IMR-90 (cell line): ENCODE data around the gene KIF16B. TPM values are rescaled to one million over a fixed set of nuclear protein-coding genes. Genes with fewer than 3 reads are reported as not detected.

Source experiments
- ATAC-seq: fragments of 200-7000 bp; cut with Tn5 transposase; 2 replicates; pipeline ENCODE4 v1.9.1; 2020; ENCODE audit warnings: low read depth, mild to moderate bottlenecking, moderate library complexity
- BruUV-seq: library from RNA; stranded (reverse); fragments of 400-500 nt; replicated peaks from 2 replicates; lab custom pipeline; 2021; lab: Mats Ljungman, UMichigan
- CTCF ChIA-PET: fragments of 300-600 bp; formaldehyde crosslinking; extraction: SDS; loops from one replicate; lab custom pipeline; 2021; ENCODE audit warnings: antibody characterized with exemption; lab: Yijun Ruan, JAX
- POLR2A ChIA-PET: fragments of 300-600 bp; sonication (Branson Sonifier 250); formaldehyde crosslinking; loops from one replicate; lab custom pipeline; 2022; ENCODE audit warnings: antibody characterized with exemption; ENCODE audit not compliant: unreplicated experiment; lab: Charles Lee
- DNase-seq: peaks from one replicate; pipeline ENCODE4 v3.0.0; 2013
- H2AFZ ChIP-seq: replicated peaks from 2 replicates; pipeline ENCODE3; 2013; ENCODE audit warnings: low read length, mild to moderate bottlenecking; ENCODE audit not compliant: poor library complexity
- H2AK5ac ChIP-seq: 2 replicates; pipeline ENCODE4 v1.6.1; 2013; ENCODE audit warnings: low read depth, low read length, inconsistent platforms
- H2AK9ac ChIP-seq: replicated peaks from 2 replicates; pipeline ENCODE3; 2013; ENCODE audit warnings: mild to moderate bottlenecking, low read depth, low read length, moderate library complexity; ENCODE audit not compliant: poor library complexity
- H2BK120ac ChIP-seq: 2 replicates; pipeline ENCODE4 v1.6.1; 2013; ENCODE audit warnings: low read depth, low read length, inconsistent platforms
- H2BK15ac ChIP-seq: 3 replicates; pipeline ENCODE4 v1.6.1; 2013; ENCODE audit warnings: low read depth, low read length, inconsistent platforms
- H2BK20ac ChIP-seq: 2 replicates; pipeline ENCODE4 v1.6.1; 2013; ENCODE audit warnings: low read depth, mild to moderate bottlenecking, inconsistent platforms, low read length, moderate library complexity
- H2BK5ac ChIP-seq: 2 replicates; pipeline ENCODE4 v1.6.1; 2013; ENCODE audit warnings: mild to moderate bottlenecking, low read depth, low read length, inconsistent platforms; ENCODE audit not compliant: poor library complexity, severe bottlenecking
- H3K14ac ChIP-seq: replicated peaks from 2 replicates; pipeline ENCODE4 v1.6.1; 2013; ENCODE audit warnings: low read depth, low read length, inconsistent platforms
- H3K18ac ChIP-seq: 2 replicates; pipeline ENCODE4 v1.6.1; 2013; ENCODE audit warnings: low read depth, low read length, control low read depth
- H3K23ac ChIP-seq: 2 replicates; pipeline ENCODE4 v1.6.1; 2013; ENCODE audit warnings: low read depth, low read length, inconsistent platforms
- H3K27ac ChIP-seq: 2 replicates; pipeline ENCODE4 v1.5.1; 2013; ENCODE audit warnings: mild to moderate bottlenecking, control low read depth, low read length; ENCODE audit not compliant: insufficient read depth
- H3K27me3 ChIP-seq: 2 replicates; pipeline ENCODE4 v1.6.1; 2013; ENCODE audit warnings: low read length; ENCODE audit not compliant: control insufficient read depth, insufficient read depth
- H3K36me3 ChIP-seq: 2 replicates; pipeline ENCODE4 v1.6.1; 2013; ENCODE audit warnings: low read length, mixed read lengths; ENCODE audit not compliant: control insufficient read depth, insufficient read depth
- H3K4ac ChIP-seq: 2 replicates; pipeline ENCODE4 v1.6.1; 2013; ENCODE audit warnings: low read depth, low read length, inconsistent platforms
- H3K4me1 ChIP-seq: 2 replicates; pipeline ENCODE4 v1.6.1; 2013; ENCODE audit warnings: low read length, mixed read lengths; ENCODE audit not compliant: control insufficient read depth, insufficient read depth
- H3K4me2 ChIP-seq: 2 replicates; pipeline ENCODE4 v1.6.1; 2013; ENCODE audit warnings: low read depth, mild to moderate bottlenecking, control low read depth, low read length, moderate library complexity
- H3K4me3 ChIP-seq: 2 replicates; pipeline ENCODE4 v1.5.1; 2013; ENCODE audit warnings: low read depth, mild to moderate bottlenecking, control low read depth, low read length, moderate library complexity; ENCODE audit not compliant: insufficient read depth
- H3K56ac ChIP-seq: 2 replicates; pipeline ENCODE4 v1.6.1; 2013; ENCODE audit warnings: low read length, inconsistent platforms; ENCODE audit not compliant: insufficient read depth; ENCODE audit errors: extremely low read depth
- H3K79me1 ChIP-seq, 2 experiments: 2 replicates each; pipeline ENCODE4 v1.6.1; 2013; ENCODE audit warnings: low read length in 2 of 2, inconsistent platforms in 1 of 2, low read depth in 1 of 2
- H3K9ac ChIP-seq: 2 replicates; pipeline ENCODE4 v1.6.1; 2013; ENCODE audit warnings: low read depth, low read length, control low read depth
- H3K9me1 ChIP-seq: 2 replicates; pipeline ENCODE4 v1.6.1; 2013; ENCODE audit warnings: low read length, inconsistent platforms; ENCODE audit not compliant: insufficient read depth
- H3K9me3 ChIP-seq: 2 replicates; pipeline ENCODE4 v1.6.1; 2013; ENCODE audit warnings: low read length; ENCODE audit not compliant: control insufficient read depth, insufficient read depth
- H4K20me1 ChIP-seq: 2 replicates; pipeline ENCODE4 v1.6.1; 2013; ENCODE audit warnings: low read length, inconsistent platforms; ENCODE audit not compliant: insufficient read depth
- H4K5ac ChIP-seq: 2 replicates; pipeline ENCODE4 v1.6.1; 2013; ENCODE audit warnings: mild to moderate bottlenecking, low read depth, low read length, control low read depth
- H4K8ac ChIP-seq, 2 experiments: 2 replicates each; pipeline ENCODE4 v1.6.1; 2013; ENCODE audit warnings: low read depth in 2 of 2, low read length in 2 of 2, control low read depth in 1 of 2, inconsistent platforms in 1 of 2
- H4K91ac ChIP-seq: 2 replicates; pipeline ENCODE4 v1.6.1; 2013; ENCODE audit warnings: low read depth, low read length, inconsistent platforms; ENCODE audit not compliant: insufficient read depth
- BHLHE40 ChIP-seq: fragments of 150-350 bp; IDR thresholded peaks from 2 replicates; pipeline ENCODE4 v1.6.1; 2016; ENCODE audit warnings: mild to moderate bottlenecking, low read depth, low read length
- CEBPB ChIP-seq: IDR thresholded peaks from 2 replicates; pipeline ENCODE4 v1.6.1; 2012; ENCODE audit warnings: low read depth, low read length, improper control_type of control experiment
- ELK1 ChIP-seq: fragments of 150-350 bp; IDR thresholded peaks from 2 replicates; pipeline ENCODE4 v1.6.1; 2016; ENCODE audit warnings: low read depth, mild to moderate bottlenecking, low read length, moderate library complexity, borderline replicate concordance
- FOS ChIP-seq: fragments of 150-350 bp; IDR thresholded peaks from 2 replicates; pipeline ENCODE4 v1.6.1; 2016; ENCODE audit warnings: low read depth, low read length
- MAZ ChIP-seq: IDR thresholded peaks from 2 replicates; pipeline ENCODE4 v1.6.1; 2012; ENCODE audit warnings: low read depth, mild to moderate bottlenecking, low read length, improper control_type of control experiment, moderate library complexity, borderline replicate concordance
- MXI1 ChIP-seq: IDR thresholded peaks from 2 replicates; pipeline ENCODE4 v1.6.1; 2012; ENCODE audit warnings: low read depth, mild to moderate bottlenecking, low read length, moderate library complexity, borderline replicate concordance
- NFE2L2 ChIP-seq: fragments of 150-350 bp; IDR thresholded peaks from 2 replicates; pipeline ENCODE4 v1.6.1; 2016; ENCODE audit warnings: low read depth, mild to moderate bottlenecking, low read length
- POLR2A ChIP-seq: IDR thresholded peaks from 2 replicates; pipeline ENCODE4 v1.6.1; 2012; ENCODE audit warnings: mild to moderate bottlenecking, low read depth, low read length
- RCOR1 ChIP-seq: IDR thresholded peaks from 2 replicates; pipeline ENCODE4 v1.6.1; 2012; ENCODE audit warnings: mild to moderate bottlenecking, low read length, improper control_type of control experiment; ENCODE audit not compliant: insufficient replicate concordance
- RFX5 ChIP-seq: IDR thresholded peaks from 2 replicates; pipeline ENCODE4 v1.8.0; 2012; ENCODE audit warnings: low read depth, mild to moderate bottlenecking, low read length, moderate library complexity
- SMC3 ChIP-seq: fragments of 150-350 bp; IDR thresholded peaks from 2 replicates; pipeline ENCODE4 v1.6.1; 2016; ENCODE audit warnings: low read depth, mild to moderate bottlenecking, antibody characterized with exemption, low read length, moderate library complexity
- WGBS, 2 experiments: methylation state at CpG; one replicate each; pipeline versions ENCODE4 v1.1.5 to v1.1.7; 2013; ENCODE audit warnings: missing lambda C conversion rate in 2 of 2; ENCODE audit not compliant: insufficient read length in 1 of 2; ENCODE audit errors: extremely low coverage in 2 of 2; 5-methylcytosine and 5-hydroxymethylcytosine counted together
- dilution Hi-C: fragments of 300-500 bp; cut with HindIII; formaldehyde crosslinking; loops from one replicate; pipeline ENCODE4 v1.14.3; 2018; ENCODE audit warnings: low sequenced_read_pairs; ENCODE audit not compliant: unreplicated experiment
- in situ Hi-C: fragments of 300-500 bp; cut with MboI; formaldehyde crosslinking; loops from 3 replicates; pipeline ENCODE4 v1.14.3; 2019; ENCODE audit warnings: low sequenced_read_pairs, inconsistent platforms, mixed read lengths
- intact Hi-C: fragments of 100-400 bp; cut with micrococcal nuclease; formaldehyde crosslinking; loops from 2 replicates; pipeline ENCODE4 v1.10.0; 2022
- polyA plus RNA-seq, 3 experiments: library from polyadenylated mRNA; depleted of rRNA; stranded (reverse); fragments of >200 nt; gene quantifications; 2 replicates each; pipeline ENCODE4 v1.2.3, GENCODE V29; 2012; ENCODE audit warnings: low replicate concordance in 1 of 3
- total RNA-seq: library from RNA; depleted of rRNA; stranded (reverse); fragments of >200 nt; gene quantifications from 2 replicates; pipeline ENCODE4 v1.2.3, GENCODE V29; 2012

KIF16B gene
- total and polyA plus RNA-seq, 2 of the 4 experiments (the other 2 are of a cell fraction) = 4.7 to 10.0 TPM

GRCh38 chr20:16411361-16411760, 161.9 kb downstream of the KIF16B start:
- dilution Hi-C loops = no loop called here
- Histone ChIP-seq H3K56ac (no peak overlapping the region), H3K23ac (no peak overlapping the region), H4K5ac (no peak overlapping the region), H3K27me3 (no peaks in the 10 kb centered on the region), H2BK5ac (no peak overlapping the region), H4K8ac (no peak overlapping the region), H2AFZ (no peak overlapping the region), H3K9me1 (no peaks in the 10 kb centered on the region), H3K4me3 (no peak overlapping the region), H3K18ac (no peak overlapping the region), H3K4me2 (no peak overlapping the region), H2AK5ac (no peak overlapping the region), H3K27ac (no peak overlapping the region), H3K79me1 (no peaks in the 10 kb centered on the region), H2BK20ac (no peak overlapping the region), H2AK9ac (no peak overlapping the region), H3K9me3 (0 out of 2 replicates have a peak, but pooled peaks cover 1% of the 10 kb centered on the region), H3K9ac (no peak overlapping the region), H2BK15ac (no peak overlapping the region), H2BK120ac (no peak overlapping the region), H3K36me3 (no peaks in the 10 kb centered on the region; the same call in 1 of the 2 replicates), H3K14ac (no peak overlapping the region), H3K4ac (no peak overlapping the region), H4K91ac (no peak overlapping the region), H3K4me1 (peaks cover 1% of the 10 kb centered on the region; the same call in 1 of the 2 replicates), H4K20me1 (no peaks in the 10 kb centered on the region)
- ChIA-PET CTCF (no interaction called here), POLR2A (no interaction called here)
- 95% methylated on average over 3 of the region's 3 CpGs; no CpG with 5 or more reads in 1 of the 2 experiments for WGBS, 2 experiments
- intact Hi-C loops = loop anchor here (10.0 kb wide), 1 partner anchor 197 kb away; no protein-coding TSS in a partner anchor
- no peak for ATAC-seq
- no peak for DNase-seq
- no TSS peak for BruUV-seq
- in situ Hi-C loops = no loop called here
- TF ChIP-seq NFE2L2 = no peak
- no peak for TF ChIP-seq POLR2A
- TF ChIP-seq RCOR1 = no peak
- no peak for TF ChIP-seq MAZ
- TF ChIP-seq MXI1 = no peak
- no peak for TF ChIP-seq RFX5
- TF ChIP-seq FOS = no peak
- no peak for TF ChIP-seq ELK1
- no peak for TF ChIP-seq SMC3
- no peak for TF ChIP-seq BHLHE40
- TF ChIP-seq CEBPB = no peak
